B cell (primary cell): ENCODE measurements around the gene TMEM147.

Source experiments
- CTCF ChIP-seq: fragments of 200-600 bp; IDR thresholded peaks from one replicate; pipeline ENCODE4 v1.8.0; 2022; ENCODE audit warnings: antibody characterized with exemption, mild to moderate bottlenecking
- EZH2 ChIP-seq: IDR thresholded peaks from 2 replicates; pipeline ENCODE4 v1.6.1; 2012; ENCODE audit warnings: borderline replicate concordance, low read depth, mild to moderate bottlenecking, moderate library complexity, low read length; ENCODE audit not compliant: insufficient read depth, poor library complexity, severe bottlenecking

GRCh38 chr19:35549879-35550523, 4.6 kb downstream of the TMEM147 start:
- TF ChIP-seq CTCF: no peak
- TF ChIP-seq EZH2: no peak
